T follicular helper cell (primary cell): Measurements from ENCODE around the gene MTPN.

Experiments
- DNase-seq: peaks from one replicate; pipeline ENCODE4 v3.0.0-alpha.2; 2020; ENCODE audit warnings: low read depth

MTPN gene

DNA sequence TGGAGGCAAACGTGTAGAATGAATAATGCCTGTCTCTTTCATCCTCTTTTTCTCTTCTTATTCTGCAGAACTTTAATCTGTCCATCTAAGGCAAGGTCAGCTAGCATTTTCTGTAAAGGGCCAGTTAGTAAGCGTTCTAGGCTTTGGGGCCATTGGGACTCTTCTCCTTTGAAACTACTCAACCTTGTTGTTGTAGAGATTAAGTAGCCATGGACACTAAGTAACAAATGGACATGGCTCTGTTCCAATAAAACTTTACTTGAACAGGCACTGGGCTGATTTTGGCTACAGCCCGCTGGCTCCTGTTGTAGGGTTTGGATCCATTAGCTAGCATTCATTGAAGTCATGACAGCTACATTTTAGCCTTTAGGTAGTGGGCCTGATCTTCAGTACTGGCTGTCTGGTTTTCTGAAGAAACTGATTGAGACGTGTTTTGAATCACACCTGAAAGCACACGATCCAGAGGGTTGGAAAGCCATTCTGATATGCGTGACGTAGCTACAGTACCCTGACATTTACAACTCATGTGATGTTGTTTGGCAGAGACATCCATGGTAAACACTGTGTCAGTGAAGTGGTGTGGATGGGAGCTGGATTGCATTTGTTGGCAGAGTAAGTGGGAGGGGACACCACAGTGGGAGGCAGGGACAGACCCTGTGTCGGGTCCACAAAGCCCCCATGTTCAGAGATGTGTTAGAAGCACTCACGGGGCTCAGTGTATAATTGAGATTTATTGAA, 92.5 kb downstream of the MTPN start:
- no peak for DNase-seq

DNA sequence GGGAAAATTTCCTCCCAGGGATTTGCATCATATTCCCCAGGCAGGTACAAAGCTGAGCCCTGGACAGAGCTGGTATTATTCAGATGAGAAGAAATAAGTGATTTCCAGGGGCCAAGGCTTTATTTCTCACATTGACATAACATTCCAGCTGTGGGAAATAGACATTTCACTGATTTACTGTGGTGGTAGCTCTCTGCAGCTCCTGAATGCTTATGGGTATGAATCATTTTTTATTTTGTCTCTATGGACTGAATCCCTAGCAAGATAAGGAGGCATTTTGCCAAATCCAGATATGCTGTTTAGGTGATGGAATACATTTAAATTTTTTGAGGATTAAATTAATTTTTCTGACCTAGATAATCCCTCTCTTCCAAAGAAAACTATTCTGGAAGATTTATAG, 97.9 kb downstream of the MTPN start:
- DNase-seq, result no peak

DNA sequence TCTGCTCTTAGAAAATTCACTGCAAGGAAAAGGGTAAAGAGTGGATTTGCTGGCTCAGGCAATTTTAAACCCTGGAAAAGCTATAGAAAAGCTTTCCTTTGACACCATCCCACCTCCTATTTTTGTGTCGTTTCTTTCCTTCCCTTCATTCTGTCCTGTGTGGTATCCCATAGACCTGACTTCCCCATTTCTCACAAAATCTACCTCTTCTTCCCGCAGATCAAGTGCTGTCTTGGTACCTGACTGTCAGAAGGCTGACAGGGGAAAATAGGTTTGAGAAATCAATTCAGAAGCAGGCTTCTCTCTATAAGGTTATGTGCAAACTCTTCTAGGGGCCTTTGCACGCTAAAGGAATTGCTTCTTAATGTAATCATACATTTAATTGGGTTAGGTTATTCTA, 98.9 kb downstream of the MTPN start:
- no peak for DNase-seq

DNA sequence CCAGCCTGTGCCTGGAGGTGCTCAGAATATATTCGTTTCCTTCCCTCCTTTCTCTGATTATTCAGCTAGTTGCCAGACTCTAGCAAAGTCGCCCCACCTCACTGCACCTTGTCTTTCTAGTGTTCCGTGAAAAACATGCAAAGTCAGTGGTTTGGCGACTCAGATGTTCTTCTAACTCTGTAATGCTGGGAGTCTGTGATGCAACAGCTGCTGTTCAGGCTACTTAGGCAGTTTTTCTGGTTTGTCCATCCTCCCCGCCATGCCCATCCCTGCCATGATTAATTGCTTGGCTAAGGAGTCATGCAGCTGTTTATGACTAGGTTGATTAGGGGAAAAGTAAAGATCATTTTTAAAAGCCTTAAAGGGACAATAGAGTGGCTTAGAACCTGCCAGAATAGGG, 99.4 kb downstream of the MTPN start:
- DNase-seq, result no peak
